ENCODE data around the gene GIPC1.
"Not testable (repeated sequence)": the region's sequence is repeated elsewhere in the genome, so short reads cannot be mapped to it uniquely, and the experiment has no call there.

GIPC1 gene

DNA sequence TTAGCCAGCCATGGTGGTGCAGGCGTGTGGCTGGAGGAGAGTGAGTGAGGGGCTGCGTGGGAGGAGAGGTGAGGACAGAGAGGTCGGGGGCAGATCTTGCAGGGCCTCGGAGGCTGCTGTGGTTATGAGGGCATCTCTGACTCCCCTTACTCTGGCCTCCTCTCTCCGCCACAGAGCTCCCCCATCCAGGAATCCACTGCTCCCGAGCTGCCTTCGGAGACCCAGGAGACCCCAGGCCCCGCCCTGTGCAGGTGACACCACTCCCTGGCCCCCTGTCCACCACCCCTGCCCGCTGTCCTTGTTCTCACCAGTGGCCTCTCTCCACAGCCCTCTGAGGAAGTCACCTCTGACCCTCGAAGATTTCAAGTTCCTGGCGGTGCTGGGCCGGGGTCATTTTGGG lies 28.5 kb downstream of the GIPC1 start:
- DNase-seq = no peak

DNA sequence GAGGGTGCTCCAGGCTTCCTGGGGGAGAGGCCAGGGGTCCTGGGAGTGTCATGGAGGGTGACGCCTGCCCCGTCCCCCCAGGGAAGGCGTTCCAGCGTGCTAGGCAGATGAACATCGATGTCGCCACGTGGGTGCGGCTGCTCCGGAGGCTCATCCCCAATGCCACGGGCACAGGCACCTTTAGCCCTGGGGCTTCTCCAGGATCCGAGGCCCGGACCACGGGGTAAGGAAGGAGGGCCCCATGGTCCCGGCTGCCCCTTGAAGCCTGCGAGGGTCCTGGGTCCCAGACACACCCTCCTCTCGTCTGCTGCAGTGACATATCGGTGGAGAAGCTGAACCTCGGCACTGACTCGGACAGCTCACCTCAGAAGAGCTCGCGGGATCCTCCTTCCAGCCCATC lies 32.2 kb downstream of the GIPC1 start:
- no peak for DNase-seq

DNA sequence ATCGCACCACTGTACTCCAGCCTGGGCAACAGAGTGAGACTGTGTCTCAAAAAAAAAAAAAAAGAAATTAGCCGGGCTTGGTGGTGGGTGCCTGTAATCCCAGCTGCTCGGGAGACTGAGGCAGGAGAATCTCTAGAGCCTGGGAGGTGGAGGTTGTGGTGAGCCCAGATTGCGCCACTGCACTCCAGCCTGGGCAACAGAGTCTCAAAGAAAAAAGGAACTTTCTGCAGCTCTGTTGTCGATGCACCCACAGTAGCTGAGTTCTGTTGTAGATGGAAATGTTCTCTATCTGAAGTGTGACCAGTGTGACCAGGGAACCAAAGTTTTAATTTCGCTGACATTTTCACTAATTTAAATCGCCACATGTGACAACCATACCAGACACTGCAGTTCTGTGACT lies 33.5 kb downstream of the GIPC1 start:
- not testable (repeated sequence) for DNase-seq

DNA sequence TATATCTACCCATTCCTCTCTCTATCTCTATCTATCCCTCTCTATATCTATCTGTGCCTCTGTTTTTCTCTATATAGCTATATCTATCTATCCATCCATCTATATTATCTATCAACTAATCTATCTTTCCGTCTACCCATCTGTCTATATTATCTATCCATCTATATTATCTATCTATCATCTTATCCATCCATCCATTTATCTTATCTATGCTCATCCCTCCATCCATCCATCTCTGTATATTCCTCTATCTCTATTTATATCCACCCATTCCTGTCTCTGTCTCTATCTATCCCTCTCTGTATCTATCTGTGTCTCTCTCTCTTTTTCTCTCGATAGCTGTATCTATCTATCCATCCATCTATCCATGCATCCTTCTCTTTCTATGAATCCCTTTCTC lies 35.0 kb downstream of the GIPC1 start:
- no peak for DNase-seq

DNA sequence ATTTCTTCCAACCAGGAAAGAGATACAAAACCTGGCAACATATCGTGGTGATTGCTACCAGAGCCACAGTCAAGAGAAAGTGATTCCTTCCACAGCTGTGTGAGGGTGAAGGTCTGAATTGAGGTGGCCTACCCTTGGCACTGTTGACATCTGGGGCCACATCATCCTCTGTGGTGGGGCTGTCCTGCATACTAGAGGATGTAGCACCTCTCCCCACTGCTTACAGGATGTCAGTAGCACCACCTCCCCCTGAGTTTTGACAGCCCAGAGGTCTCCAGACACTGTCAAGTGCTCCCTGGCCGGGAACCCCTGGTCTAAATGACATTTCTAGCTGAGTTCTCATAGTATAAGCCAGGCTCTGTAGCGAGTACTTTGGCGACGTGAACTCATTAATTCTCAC lies 36.2 kb downstream of the GIPC1 start:
- no peak for DNase-seq

DNA sequence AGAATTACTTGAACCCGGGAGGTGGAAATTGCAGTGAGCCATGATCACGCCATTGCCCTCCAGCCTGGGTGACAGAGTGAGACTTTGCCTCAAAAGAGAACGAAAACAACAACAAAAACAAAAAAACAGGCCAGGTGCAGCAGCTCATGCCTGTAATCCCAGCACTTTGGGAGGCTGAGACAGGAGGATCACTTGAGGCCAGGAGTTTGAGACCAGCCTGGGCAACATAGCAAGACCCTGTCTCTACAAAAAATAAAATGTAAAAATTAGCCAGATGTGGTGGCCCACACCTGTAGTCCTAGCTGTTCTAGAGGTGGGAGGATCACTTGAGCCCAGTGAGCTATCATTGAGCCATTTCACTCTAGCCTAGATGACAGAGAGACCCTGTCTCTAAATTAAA lies 43.6 kb downstream of the GIPC1 start:
- DNase-seq = not testable (repeated sequence)

DNA sequence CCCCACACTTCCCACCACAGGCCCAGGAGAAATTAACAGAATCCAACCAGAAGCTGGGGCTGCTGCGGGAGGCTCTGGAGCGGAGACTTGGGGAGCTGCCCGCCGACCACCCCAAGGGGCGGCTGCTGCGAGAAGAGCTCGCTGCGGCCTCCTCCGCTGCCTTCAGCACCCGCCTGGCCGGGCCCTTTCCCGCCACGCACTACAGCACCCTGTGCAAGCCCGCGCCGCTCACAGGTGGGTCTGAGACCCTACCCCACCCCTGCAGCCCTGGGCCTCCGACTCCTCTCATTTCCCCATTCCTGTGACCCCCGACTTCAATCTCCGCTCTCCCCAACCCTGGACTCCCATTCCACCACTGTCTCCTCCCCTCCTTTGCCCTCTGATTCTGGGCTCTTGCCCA lies 45.1 kb downstream of the GIPC1 start:
- DNase-seq = no peak

DNA sequence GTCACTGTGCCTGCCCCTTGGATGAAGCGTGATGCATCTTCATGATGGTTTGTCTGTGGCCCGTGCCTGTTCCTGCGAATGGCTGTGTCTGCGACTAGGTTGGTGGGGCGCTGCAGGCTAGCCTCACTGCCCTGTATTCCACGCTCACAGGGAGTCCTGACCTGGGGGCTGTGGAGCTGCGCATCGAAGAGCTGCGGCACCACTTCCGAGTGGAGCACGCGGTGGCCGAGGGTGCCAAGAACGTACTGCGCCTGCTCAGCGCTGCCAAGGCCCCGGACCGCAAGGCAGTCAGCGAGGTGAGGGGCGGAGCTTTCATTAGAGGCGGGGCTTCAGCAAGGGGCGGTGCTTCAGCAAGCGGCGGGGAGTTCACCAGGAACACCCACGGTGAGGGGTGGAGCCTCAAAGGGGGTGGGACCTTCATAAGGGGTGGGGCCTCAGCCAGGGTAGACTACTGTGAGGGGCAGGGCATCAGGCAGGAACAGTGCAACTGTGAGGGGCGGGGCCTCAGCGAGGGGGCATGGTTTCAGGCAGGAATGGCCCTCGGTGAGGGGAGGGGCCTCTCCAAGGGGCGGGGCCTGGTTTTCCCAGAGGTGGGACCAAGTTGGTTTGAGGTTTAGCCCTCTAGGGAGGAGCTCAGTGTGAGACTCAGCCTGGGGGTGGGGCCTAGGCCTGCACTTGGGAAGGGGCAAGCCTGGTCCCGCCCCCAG lies 45.6 kb downstream of the GIPC1 start:
- peak; percentile 91 for DNase-seq

DNA sequence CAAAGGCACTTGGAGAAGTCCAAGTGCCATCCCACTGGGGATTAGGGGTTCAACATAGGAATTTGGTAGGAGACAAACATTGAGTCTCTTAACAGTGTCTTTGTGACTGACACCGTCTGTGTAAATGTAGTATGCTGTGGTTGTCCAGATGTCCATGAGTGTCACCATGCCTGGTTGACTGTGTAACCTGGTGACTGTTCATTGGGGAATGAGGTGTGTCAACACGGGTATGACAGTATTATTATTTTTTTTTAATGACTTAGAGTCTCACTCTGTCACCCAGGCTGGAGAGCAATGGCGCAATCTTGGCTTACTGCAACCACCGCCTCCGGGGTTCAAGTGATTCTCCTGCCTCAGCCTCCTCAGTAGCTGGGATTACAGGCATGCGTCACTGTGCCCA lies 46.6 kb downstream of the GIPC1 start:
- DNase-seq = no peak

DNA sequence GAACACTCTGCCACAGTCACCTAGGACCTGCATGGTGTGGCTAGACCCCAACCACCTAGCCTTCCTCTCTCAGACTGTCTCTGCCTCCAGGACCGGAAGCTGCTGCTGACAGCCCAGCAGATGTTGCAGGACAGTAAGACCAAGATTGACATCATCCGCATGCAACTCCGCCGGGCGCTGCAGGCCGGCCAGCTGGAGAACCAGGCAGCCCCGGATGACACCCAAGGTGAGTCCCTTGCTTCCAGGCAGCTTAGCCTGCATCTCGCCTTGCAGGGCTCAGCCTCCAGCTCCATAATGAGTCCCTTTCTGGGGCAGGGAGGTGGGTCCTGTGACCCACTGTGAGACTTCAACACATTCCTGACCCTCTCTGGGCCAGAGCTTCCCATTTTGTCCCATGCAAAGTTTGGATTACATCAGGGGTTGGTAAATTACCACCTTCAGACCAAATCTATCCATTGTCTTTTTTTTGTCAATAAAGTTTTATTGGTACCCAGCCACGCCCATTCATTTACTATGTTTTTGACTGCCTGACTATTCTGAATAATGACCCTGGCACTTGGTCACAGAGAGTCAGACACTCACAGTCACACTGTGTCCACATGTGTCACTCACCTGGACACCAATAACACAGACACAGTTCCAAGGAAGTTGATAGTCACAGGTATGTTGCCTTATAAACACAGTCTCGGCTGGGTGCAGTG lies 49.4 kb downstream of the GIPC1 start:
- DNase-seq = no peak

DNA sequence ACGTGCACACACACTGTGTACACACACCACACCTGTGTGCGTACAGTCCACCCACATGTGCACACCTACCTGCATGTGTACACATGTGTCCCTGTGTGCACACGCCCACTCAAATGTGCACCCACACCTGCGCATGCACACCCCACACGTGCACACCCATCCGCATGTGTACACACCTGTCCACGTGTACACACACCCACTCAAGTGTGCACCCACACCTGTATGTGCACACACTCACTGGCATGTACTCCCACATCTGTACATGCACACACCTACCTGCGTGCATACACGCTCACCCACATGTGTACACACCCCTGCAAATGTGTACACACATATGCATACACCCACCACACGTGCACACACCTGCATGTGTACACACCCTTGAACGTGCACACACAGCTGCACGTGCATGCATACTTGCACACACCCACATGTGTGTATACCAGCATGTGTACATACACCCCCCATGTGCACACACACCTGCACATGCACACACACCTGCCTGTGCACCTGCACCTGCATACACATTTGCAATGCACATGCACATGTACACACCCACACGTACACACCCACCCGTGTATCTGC lies 52.2 kb downstream of the GIPC1 start:
- DNase-seq = no peak

DNA sequence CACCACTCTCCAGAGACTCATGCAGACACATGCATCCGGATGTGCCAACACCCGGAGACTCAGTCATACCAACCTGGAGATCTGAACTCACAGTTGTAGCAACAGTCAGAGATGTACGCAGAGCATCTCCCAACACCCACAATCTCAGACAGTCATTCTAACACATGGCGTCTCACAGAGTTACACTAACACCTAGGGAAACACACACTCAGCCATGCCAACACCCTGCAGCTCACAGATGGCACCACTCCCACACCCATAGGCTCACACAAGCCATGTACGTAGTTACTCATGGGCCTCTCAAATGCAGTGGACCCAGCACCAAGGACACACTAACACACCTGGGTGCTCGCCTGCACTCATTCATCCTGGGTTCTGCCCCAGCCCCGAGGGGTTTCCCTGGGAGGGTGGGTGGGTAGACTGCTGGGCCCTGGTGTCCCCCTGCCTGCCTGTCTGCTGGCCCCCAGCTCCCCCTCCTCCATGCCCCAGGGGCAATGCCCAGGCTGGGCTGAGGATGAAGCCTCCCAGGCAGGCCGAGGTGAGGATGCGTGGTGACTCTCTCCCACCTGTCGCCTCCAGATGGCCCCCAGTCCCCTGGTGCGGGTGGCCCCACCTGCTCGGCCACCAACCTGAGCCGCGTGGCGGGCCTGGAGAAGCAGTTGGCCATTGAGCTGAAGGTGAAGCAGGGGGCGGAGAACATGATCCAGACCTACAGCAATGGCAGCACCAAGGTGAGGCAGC lies 52.9 kb downstream of the GIPC1 start:
- no peak for DNase-seq

DNA sequence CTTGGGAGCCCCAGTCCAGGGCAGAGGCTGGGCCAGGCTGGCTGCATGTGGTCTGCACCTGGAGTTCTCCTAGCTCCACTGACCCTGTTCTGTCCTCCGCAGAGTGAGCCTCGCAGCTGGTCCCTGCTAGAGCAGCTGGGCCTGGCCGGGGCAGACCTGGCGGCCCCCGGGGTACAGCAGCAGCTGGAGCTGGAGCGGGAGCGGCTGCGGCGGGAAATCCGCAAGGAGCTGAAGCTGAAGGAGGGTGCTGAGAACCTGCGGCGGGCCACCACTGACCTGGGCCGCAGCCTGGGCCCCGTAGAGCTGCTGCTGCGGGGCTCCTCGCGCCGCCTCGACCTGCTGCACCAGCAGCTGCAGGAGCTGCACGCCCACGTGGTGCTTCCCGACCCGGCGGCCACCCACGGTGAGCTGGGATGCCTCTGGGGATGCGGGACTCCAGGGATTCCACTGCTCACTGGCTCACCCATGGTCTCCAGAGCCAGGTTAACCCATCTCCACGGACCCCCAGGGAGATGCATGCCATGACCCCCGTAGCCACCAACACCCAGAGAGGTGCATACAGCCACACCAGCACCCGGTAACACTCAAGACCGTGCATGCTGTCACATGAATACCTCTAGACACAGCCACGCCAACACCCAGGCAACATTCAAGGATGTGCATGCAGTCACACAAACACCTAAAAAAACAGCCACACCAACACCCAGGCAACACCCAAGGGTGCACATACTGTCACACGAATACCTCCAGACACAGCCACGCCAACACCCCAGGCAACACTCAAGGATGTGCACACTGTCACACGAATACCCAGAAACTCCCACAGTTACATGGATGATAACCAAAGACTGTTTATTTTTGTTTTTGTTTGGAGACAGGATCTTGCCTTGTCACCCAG lies 54.6 kb downstream of the GIPC1 start:
- DNase-seq = no peak

DNA sequence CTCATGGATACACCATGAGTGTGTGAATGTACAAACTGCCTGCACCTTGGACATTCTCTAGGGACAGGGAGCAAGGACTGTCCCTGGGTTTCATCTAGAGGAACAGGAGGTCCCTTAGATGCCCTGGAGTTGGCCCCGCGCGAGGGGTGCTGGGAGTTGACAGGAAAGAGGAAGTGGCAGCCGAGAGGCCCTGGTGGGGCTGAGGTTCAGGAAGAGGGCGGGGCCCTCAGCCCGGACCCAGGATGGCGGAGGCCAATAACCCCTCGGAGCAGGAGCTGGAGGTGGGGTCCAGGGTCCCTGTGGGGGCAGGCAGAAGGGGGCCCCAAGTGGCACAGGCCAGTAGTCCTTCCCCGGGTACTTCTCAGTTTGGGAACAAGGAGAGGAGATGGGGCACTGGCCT lies 55.9 kb downstream of the GIPC1 start:
- peak; percentile 87 for DNase-seq

DNA sequence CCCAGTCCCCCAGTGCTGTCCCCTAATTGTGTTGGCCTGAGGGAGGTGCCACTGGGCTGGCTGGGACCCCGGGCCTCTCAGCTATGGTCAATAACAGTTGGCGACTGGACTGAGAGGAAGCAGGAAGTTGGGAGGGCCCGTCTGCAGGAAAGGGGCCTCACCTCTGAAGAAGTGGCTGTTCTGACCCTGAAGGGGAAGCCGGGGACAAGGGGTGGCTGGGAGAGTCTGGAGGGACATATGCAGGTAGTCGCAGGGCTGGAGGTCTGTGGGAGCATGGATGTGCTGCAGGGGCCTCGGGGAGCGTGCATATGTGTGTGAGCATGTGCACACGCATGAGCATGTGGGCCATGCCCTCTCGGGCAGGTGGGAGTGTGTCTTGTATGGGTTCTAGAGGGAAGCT lies 56.9 kb downstream of the GIPC1 start:
- no peak for DNase-seq

DNA sequence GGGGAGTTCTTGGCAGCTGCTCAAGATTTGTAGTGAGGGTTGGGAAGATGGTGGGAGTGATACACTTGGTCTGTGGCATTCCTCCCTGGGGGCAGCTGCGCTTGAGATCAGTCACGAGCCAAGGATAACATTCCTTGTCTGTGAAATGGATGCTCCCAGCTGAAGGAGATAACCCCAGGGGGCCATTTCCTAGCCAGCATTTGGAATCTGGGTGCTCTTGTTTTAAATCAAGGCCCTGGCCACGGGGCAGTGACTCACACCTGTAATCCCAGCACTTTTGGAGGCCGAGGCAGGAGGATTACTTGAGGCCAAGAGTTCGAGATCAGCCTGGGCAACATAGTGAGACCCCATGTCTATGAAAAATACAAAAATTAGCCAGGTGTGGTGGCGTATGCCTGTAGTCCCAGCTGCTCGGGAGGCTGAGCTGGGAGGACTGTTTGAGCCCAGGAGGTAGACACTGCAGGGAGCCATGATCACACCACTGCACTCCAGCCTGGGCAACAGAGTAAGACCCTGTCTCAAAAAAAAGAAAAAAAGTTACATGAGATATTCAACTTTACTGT lies 58.3 kb downstream of the GIPC1 start:
- DNase-seq = no peak

DNA sequence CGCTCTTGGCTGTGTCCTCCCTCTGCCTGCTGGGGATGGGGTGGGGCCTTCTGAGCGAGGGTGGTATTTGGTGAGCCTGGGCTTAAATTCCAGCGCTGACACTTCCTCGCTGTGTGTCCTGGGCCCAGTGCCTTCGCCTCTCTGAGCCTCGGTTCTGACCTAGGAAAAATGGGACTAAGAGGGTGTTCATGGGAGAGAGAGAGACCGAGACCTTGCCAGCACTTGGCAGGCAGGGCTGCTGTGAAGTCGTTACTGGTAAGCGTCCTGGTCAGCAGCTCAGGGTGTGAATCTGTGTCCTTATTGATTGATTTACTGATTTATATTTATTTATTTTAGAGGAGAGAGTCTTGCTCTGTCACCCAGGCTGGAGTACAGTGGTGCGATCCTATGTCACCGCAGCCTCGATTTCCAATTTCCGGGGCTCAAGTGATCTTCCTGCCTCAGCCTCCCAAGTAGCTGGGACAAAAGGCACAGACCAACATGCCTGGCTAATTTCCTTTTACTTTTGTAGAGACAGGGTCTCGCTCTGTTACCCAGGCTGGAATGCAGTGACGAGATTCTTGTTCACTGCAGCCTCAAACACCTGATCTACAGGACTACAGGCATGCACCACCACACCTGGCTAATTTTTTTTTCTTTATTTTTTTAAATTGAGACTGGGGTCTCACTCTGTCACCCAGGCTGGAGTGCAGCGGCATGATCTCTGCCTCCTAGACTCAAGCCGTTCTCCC lies 60.4 kb downstream of the GIPC1 start:
- no peak for DNase-seq

DNA sequence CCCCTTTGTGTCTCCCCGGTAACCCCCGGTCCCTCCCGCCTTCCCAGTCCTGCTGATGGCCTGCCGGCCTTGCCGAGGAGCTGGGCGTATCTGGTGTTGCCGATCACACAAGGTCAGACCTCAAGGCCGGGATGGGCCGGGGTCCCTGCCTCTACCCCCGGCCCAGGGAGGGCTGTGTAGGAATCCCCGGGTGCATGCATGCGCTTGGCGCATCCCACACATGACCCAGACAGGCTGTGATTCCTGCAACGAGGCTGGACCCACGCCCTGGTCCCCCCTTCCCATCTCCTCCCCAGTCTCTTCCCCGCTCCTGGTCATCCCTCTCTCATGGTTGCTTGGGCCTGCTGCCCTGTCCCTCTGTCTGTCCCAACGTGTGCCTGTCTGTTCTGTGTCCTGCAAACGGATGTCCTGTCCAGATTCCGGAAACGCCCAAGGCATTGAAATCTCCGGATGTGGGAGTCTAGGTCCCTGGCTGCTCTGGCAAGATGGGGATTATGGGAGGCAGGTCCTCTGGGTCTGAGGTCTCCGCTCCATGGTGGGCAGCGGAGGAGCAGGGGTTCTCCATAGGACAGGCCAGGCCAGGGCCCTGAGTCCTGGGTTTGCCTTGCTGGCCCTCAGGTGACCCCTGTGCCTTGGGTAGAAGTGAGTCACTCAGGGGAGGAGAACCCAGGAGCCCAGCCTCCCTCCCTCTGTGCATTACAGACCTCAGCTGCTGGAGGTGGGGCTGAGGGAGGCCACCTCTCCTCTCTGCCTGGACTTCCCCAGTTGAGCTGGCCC lies 61.2 kb downstream of the GIPC1 start:
- DNase-seq = peak; percentile 67

DNA sequence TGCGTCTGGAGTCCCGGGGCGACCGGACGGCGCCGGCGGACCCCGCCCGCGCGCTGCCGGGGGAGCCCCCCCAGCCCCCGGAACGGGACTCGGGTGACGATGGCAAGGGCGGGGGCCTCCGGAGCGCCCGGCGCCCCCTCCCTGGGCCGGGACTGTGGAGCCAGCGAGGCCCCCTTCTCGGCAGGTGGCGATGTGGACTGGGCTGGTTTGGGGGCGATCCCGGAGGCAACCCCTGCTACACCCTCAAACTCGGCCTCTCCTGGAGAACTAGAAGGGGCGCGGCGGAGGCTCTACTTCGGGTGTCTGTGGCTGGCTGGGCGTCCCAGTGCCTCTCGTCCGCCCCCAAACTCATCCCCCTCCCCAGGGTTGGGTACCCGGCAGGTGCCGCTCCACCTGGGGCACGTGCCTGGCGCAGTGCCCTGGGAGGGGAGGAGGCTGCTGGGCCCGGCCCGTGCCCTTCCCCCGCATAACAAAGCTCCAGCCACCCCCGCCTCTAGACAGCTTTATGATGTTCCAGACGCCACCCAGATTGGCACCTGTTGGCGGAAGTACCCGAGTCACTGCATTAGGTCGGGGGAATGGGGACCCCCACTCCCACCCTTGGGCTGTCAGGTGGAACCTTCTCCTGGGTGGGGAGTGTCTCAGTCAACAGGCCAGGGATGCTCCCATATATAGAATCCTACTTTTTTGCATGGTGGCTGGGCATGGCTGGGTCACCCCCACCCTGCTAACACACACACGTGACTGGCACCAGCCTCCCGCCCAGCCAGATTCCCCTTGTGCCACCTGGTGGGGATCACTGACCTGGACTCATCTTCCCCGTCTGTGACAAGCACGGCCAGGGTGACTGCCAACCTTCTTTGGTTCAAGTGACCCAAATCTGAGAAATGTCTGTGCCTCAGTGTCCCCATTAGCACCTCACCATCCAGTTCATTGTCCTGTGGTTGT lies 62.1 kb downstream of the GIPC1 start:
- DNase-seq = no peak

All from stimulated activated CD8-positive, alpha-beta memory T cell treated with anti-CD3 and anti-CD28 coated beads, Interleukin-4, amount 100 ng/mL, for 48 hours (primary cell).